GM12874 (cell line): Measurements from ENCODE around the gene DBNDD1.

Experiments
- CTCF ChIP-seq: IDR thresholded peaks from 2 replicates; pipeline ENCODE4 v1.5.1; 2011; ENCODE audit warnings: low read depth, mild to moderate bottlenecking, control low read depth, low read length, moderate library complexity; ENCODE audit not compliant: insufficient read depth

Gene DBNDD1

GRCh38 chr16:90032674-90033331, 13.5 kb upstream of the DBNDD1 start:
- no peak for TF ChIP-seq CTCF

GRCh38 chr16:90031931-90032673, 12.8 kb upstream of the DBNDD1 start:
- no peak for TF ChIP-seq CTCF

GRCh38 chr16:90031186-90031930, 12.1 kb upstream of the DBNDD1 start:
- no peak for TF ChIP-seq CTCF

DNA sequence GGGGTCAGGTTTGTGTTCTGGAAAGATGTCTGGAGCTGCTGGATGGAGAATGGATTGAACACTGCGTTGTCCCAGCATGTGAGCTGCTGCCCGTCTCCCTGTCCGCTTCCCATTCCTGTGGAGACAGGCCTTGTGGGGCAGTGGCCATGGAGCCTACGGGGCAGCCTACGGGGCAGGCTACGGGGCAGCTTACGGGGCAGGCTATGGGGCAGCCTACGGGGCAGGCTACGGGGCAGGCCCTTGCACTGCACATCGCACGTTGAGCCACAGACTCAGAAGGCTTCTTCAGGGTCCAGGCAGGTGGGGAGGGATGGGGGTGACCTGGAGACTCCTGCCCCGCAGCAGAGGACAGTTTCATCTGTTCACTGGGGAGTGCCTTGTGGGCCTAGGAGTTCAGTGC, 9.7 kb upstream of the DBNDD1 start:
- TF ChIP-seq CTCF: no peak

DNA sequence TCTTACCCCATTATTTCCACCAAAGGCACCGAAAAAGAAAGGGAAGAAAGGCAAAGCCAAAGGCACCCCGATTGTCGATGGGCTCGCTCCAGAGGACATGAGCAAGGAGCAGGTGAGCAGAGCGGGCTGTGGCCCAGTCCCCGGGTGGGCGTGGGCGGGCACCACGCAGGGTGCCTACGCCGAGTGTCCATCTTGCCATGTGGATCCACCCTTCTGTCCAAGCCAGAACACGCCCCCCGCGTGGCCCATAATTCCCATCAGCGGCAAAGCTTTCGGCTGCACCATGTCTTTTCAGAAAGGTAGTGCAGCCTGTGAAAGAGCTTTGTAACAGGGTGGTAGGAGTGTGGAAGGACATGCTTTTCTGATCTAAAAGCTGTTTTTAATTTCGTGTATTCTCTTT, 8.4 kb upstream of the DBNDD1 start:
- no peak for TF ChIP-seq CTCF

- TF ChIP-seq CTCF: no peak
These were observed 6.9 kb upstream of the DBNDD1 start for GRCh38 chr16:90026135-90026534.

DNA sequence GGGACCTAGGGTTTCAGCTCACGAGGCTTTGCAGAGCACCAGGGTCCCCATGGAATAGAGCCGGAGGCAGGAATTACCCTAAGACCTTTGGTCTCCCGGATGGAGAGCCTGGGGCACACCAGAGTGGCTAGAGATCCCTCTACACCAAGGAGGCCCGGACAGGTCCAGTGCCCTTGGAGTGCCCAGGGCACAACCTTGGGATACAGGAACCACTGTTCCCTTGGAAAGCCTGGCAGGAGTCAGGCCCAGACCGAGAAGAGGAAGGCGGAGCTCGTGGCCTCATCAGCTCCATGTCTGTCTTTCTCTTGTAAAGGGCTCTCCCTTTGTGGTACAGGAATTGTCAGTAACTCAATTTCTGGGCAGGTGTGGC, 3.8 kb upstream of the DBNDD1 start:
- TF ChIP-seq CTCF: no peak
